HK-2 (cell line): Measurements from ENCODE around the gene EXOSC5.
"Not testable (repeated sequence)": the region's sequence is repeated elsewhere in the genome, so short reads cannot be mapped to it uniquely, and the experiment has no call there.

Experiments
- DNase-seq: peaks from one replicate; pipeline ENCODE4 v3.0.0-alpha.2; 2018; ENCODE audit not compliant: unreplicated experiment

Gene EXOSC5

DNA sequence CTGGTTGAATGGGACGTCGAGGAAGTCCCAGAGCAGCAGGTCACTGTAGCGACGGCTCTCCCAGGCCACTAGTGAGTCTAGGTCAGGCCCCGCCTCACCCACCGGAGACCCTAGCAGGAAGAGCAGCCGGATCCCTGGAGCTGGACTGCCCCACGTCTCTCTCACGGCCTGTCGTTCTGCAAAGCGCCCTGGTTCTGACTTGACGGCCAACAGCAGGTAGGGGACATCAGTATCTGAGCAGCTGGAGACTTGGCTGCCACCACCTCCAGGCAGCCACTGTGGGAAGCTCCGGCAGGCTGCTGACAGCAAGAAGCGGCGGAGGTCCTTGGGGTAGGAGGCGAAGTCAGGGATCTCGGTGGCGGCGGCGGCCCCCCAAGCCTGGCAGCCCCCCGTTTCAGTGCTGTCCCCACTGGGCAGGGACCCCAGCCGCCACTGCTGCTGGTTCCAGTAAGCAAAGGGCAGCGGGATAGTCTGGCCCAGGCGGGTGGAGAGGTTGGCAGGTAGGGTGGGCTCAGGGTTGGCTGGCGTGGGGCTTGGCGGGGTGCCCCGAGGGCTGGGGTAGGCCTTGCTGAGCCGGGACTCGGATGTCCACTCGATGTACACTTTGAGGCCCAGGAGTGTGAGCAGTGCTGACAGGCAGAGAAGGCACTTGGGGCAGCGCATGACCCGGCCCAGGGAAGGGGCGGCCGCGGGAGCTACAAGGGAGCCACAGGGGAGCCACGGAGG, 29.1 kb upstream of the EXOSC5 start:
- DNase-seq: no peak

DNA sequence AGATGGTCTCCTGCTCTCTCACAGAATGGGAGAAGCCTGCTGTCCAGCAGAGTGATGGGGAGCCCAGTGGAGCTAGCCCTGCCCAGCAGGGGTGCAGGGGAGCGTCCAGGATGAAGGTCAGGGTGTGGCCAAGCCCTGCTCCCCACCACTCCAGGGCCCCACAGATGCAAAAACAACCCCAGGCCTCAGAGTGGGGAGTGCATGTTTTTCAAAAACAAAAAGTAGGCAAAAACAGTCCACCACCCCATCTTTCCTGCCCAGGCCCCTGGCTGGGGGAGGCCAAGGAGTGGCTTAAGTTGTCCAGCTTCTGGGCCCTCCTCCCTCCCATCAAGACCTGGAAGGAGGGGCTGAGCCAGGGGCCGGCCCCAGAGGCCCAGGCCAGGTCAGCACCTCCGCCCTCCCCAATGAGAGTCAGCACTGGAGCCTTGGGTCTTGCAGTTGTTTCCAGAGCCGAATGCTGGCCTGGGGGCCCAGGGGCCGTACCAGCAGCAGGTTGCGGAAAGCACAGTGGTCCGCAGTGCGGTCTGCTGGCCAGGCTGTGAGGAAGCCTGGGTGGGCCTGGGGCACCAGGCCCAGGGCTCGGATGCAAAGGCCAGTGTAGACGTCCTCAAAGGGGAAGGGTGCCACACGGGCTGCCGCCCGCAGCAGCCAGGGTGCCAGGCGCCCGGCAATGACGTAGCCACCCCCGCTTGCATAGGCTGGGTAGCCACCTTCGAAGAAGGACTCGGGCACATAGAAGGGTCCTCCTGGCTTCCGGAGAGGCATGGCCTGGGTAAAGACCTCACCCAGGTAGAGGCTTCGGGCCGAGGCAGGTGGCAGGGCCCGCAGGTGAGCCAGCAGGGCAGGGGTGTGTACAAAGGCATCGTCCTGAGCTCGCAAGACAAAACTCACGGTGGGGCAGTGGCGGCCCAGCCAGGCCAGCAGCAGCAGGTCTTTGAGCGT, 28.3 kb upstream of the EXOSC5 start:
- no peak for DNase-seq

DNA sequence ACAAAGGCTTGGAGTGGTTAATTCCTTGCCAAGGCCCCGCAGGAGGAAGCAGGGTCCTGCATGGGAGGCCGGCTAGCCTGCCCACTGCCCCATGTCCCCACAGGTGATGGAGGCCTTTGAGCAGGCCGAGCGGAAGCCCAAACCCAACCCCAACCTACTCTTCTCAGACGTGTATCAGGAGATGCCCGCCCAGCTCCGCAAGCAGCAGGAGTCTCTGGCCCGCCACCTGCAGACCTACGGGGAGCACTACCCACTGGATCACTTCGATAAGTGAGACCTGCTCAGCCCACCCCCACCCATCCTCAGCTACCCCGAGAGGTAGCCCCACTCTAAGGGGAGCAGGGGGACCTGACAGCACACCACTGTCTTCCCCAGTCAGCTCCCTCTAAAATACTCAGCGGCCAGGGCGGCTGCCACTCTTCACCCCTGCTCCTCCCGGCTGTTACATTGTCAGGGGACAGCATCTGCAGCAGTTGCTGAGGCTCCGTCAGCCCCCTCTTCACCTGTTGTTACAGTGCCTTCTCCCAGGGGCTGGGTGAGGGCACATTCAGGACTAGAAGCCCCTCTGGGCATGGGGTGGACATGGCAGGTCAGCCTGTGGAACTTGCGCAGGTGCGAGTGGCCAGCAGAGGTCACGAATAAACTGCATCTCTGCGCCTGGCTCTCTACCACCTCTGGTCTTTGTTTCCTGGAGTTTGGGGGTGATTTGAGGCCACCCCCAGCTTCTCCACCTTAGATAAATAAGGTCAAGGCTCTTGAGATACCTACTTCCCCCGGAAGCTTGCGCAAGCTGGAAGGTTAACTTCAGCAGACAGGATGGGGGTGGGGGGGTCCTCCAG, 27.4 kb upstream of the EXOSC5 start:
- no peak for DNase-seq

DNA sequence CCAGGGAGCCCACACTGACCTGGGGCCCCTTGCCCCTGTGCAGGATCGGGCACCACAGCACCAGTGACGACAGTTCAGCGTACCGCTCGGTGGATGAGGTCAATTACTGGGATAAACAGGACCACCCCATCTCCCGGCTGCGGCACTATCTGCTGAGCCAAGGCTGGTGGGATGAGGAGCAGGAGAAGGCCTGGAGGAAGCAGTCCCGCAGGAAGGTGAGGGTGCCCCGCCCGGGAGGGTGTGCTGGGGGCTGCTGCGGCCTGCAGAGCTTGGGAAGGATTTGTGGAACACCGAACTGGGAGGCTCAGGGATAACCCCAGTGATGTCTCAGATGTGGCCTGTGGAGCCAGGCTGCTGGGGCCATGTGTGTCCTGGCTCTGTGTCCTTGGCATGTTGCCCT, 25.8 kb upstream of the EXOSC5 start:
- DNase-seq: no peak

DNA sequence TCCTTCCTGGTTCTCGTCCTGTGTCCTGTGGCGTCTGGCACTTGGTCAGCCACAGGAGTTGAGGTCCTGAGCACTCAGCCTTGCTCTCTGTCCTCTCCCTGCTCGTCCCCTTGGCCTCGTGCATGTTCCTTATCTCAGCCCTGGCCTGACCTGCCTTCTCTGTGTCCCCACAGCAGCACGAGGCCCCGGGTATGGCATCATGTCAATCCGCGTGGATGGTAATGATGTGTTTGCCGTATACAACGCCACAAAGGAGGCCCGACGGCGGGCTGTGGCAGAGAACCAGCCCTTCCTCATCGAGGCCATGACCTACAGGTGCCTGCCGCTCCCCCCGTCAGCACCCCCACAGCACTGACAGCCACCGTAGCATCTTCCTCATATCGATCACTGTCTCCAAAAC, 25.3 kb upstream of the EXOSC5 start:
- no peak for DNase-seq

DNA sequence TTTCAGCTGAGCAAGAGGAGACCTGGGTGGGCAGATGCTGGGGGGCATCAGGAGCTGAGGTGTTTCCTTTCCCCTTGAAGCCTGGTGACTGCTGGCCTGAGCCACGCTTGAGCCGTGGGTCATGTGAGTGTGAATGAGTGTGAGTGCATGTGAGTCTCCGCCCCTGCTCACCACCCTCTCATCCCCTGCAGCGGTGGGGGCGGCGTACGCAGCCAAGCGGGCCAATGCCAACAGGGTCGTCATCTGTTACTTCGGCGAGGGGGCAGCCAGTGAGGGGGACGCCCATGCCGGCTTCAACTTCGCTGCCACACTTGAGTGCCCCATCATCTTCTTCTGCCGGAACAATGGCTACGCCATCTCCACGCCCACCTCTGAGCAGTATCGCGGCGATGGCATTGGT, 24.8 kb upstream of the EXOSC5 start:
- no peak for DNase-seq

DNA sequence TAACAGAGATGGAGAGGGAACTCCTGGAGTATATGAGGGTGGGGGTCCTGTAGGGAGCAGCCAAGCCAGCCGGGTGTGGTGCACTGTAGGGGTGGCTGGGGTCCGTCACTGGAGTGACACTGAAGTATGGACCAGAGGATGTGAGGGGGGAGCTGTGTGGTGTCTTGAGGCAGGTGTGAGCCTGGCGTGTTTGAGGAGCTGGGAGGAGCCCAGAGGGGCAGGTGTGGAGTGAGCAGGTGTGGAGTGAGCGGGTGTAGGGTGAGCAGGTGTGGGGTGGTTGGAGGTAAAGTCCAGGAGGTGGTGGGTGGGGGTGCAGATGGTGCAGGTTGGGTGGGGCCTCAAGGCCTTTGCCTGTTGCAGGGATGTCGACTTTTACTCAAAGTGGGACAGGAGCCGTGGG, 24.2 kb upstream of the EXOSC5 start:
- DNase-seq: no peak

DNA sequence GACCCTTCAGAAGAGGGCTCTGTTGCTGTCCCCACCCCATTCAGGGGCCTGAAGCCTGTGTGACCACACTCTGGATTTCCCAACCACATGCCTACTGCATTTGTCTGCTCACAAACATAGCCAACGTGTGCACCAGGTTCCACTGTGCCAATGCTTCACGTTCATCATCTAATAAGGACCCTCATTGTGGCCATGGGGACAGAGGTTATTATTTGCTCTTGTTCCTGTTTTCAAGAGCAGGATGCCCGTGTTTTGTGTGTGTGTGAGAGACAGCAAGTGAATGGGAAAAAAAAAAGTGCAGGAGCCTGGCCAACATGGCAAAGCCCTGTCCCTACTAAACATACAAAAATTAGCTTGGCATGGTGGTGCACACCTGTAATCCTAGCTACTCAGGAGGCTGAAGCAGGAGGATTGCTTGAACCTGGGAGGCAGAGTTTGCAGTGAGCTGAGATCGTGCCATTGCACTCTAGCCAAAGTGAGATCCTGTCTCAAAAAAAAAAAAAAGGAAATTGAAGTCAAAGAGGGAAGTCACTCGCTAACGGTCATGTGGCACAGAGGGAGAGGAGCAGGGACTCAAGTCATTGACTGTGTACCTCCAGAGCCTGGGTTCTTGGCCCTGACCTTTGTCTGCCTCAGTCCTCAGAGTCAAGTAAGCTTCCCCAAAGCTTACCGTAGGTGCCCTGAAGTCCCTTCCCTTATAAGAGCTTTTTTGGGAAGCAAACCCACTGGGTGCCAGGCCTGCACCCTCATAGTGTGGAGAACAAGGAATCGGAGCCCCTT, 23.1 kb upstream of the EXOSC5 start:
- DNase-seq: no peak

DNA sequence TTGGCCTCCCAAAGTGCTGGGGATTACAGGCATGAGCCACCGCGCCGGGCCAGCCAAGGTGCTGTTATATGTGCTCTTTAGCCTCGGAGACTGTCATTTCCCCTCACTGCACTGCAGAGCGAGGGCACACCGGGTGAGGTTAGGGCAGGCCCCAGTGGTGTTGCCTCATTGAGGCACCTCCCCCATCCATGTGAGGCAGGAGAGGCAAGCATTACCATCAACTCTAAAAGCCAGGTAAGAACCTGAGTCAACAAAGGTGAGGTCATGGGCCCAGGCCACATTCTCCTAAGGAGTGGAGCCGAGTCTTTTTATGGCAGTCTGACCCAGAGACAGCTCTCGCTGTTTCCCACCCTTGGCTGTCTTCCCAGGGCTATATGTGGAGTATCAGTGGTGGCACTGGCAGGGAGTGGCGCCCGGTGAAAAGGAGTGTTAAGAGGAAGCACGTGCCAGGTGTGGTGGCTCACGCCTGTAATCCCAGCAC, 19.1 kb upstream of the EXOSC5 start:
- DNase-seq: no peak

DNA sequence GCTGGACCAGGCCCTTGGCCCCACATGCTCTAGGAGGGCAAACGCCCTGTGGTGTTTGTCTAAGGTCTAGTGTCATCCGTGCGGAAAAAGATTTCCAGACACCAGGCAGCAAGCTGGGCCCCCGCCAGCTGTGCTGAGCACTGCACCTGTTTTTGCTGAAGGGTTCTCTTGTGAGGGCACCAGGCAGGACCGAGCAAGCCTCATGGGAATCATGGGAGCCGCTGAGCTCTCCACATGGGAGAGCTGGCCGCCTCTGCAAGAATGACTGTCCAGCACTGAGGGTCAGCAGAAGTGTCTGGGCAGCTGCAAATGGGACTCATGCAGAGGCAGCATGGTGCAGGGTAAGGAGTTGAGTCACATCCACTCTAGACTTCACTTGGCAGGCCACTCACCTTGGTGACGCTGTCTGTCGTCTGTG, 18.0 kb upstream of the EXOSC5 start:
- DNase-seq: no peak

DNA sequence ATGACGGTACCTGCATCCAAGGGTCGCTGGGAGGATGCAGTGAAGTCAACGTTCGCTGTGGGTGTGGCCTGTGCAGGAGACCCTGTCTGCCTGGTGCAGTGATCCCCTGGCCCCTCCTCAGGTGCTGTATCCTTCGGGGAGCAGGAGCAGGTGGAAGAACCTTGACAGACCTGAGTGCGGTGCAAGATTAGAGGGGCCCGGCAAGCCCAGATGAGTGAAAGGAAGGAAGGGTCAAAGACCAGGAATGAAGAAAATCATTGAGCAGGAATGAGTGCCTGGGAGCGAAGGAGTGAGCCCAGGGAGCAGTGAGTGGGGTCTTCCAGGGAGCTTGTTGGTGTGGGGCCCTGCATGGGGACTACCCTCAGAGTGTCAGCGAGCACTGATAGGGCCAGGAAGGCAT, 17.3 kb upstream of the EXOSC5 start:
- no peak for DNase-seq

DNA sequence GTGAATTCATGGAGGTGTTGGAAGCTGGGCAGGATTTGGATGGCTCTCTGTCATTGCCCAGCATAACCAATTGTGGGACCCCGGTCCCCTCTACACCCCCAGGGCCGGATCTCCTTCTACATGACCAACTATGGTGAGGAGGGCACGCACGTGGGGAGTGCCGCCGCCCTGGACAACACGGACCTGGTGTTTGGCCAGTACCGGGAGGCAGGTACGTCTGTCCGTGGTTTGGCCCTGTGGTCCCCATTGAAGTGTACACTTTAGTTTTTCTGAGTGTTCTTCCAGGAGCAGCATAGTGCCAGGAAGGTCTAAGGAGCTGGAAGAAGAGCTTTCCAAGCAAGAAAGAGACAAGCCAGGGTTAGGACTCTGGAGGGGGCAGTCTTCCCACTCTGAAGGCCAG, 16.8 kb upstream of the EXOSC5 start:
- no peak for DNase-seq

DNA sequence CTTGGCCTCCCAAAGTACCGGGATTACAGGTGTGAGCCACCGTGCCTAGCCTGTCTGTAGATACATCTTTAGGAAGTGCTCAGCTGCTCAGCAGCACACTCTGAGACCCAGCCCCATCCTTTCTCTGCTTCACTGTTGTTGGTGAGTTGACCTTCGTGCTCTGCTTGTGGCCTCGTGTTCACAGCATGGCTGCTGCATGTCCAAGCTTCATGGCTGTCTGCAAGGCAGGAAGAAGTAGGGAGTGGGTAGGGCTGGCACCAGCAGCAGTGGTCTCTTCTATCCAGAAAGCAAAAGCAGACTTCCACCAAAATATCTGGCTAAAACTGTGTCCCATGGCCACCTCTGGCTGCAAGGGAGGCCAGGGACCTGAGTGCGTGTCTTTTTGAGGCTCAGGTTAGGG, 15.8 kb upstream of the EXOSC5 start:
- no peak for DNase-seq

DNA sequence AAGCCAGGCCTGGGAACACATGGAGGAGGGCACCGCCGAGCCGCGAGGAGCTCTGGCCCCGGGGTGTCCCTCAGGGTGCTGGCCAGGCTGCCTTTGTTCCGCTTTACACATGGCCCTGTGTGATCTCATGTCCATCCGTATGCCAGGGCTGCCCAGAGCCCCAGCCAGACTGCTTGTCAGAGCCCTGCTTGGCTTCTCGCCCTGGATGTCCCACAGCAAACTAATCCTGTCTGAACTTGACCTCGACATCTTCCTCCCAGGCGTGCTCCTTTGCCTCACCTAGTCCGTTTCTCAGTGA, 14.8 kb upstream of the EXOSC5 start:
- no peak for DNase-seq

DNA sequence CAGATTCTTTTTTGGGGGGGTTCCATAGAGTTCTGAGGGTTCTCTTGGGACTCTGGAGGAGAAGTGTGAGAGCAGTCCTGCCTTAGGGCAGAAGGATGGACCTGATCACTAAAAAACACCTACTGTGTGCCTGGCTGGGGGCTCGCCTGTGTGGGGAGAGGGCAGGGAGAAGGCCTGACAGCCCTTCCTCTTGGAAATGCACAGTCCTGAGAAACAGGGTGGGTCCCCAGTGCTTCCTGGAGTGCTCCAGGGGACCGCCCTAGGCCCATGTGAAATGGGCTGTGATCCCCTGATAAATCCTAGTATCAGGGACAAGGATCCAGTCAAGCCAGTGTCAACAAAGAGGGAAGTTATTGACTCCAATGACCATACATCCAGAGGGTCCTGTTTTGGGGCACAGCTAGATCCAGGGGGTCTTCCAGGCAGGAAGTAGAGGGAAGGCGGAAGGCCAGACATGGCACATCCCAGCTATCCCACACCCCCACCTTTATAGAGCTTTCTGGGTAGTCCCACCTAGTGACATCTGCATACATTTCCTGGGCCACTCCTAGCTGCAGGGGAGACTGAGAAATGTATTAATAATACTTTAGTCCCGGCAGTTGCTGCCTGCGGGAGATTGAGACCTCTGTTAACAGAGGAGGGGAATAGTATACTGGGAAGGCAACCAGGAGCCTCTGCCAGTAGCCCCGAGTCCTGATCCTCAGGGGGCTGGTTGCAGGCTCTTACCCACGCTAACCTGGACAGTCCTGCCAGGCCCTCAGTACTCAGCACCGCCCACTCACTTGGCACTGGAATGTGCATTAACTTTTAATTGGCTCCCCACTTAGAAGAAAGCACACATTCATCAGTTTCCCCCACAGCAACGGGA, 14.2 kb upstream of the EXOSC5 start:
- no peak for DNase-seq

DNA sequence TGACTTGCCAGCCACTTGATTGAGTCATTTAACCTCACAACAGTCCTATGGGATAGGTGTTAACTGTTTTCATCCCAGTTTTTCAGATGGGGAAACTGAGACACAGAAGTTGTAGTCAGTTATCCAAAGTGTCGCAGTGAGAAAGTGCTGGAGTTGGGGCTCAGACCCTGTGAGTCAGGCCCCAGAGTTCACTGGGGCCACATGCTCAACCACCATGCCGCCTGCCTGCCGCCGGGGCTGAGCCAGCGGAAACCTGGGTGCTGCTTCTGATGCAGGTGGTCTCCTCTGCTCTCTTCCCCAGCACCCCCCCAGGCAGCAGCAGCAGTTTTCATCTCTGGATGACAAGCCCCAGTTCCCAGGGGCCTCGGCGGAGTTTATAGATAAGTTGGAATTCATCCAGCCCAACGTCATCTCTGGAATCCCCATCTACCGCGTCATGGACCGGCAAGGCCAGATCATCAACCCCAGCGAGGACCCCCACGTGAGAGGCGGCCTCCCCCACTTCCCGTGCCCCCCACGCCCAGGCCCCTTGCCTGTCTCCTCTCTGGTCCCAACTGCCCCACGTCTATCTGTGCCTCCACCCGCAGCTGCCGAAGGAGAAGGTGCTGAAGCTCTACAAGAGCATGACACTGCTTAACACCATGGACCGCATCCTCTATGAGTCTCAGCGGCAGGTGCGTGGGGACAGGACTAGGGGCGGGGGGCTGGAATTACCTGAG, 13.3 kb upstream of the EXOSC5 start:
- no peak for DNase-seq

DNA sequence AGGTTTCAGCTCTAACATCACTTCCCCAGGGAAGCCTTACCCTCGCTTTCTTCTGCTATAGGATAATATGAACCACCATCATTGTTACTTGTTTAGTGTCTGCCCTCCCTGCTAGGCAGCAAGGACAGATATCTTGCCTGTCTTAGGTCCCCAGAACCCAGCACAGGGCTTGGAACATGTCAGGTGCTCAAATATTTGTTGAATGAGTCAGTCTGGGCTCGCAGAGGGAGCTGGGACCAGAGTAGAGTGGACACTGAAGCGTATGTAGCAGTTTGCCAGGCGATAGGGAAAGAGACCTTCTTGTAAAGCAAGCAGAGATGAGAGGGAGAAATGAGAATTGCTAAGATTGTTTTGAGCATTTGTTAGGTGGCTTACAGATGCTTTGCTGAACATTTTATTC, 12.1 kb upstream of the EXOSC5 start:
- DNase-seq: peak; percentile 65

DNA sequence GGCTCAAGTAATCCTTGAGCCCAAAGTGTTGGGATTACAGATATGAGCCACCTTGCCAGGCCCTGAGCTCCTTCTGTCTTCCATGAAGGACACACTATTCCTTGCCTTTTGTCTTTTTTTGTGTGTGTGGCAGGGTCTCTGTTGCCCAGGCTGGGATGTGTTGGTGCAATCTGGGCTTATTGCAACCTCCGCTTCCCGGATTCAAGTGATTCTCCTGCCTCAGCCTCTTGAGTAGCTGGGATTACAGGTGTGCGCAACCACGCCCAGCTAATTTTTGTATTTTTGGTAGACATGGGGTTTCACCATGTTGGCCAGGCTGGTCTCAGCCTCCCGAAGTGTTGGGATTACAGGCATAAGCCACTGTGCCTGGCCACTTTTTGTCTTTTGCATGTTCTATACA, 11.7 kb upstream of the EXOSC5 start:
- DNase-seq: not testable (repeated sequence)

DNA sequence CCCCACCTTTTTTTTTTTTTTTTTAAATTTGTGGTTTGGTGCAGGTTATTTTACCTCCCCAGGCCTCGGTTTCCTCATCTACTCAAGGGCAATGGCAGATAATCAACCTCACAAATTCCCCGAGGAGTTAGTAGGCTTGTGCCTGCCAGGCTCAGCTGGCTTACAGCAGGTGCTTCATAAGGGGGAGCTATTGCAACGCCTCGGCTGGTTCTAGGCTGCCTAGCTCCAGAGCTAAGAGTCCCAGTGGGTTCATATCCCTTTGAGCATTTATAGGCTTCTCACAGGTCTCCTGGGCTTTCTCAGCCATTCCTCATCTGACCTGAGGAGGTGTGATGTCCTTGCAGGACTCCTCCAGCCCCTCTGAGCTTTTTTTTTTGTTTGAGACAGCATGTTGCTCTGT, 11.1 kb upstream of the EXOSC5 start:
- DNase-seq: no peak

DNA sequence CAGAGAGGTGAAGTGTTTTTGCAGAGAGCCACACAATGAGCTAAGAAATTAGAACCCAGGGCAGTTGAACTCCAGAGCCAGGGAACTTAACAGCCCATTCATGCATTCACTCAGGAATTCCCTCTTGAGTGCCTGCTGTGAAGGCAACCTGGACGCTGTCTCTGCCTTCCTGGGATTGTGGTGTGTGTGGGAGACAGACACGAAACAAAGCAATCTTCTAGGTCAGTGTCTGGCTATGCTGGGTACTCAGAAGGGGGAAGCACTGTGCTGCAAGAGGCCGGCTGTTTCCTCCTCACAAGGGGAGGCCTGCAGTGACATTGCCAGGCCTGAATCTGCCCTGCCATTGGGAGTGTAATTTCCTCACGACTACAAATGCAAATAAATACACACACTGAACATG, 10.1 kb upstream of the EXOSC5 start:
- peak; percentile 45 for DNase-seq
